ENCODE data around the gene NCS1. TPM values are rescaled to one million over a fixed set of nuclear protein-coding genes. Genes with fewer than 3 reads are reported as not detected.

NCS1 gene
- total and polyA plus RNA-seq, 12 donors, result 4.0 to 87.6 (median 34.3) TPM

DNA sequence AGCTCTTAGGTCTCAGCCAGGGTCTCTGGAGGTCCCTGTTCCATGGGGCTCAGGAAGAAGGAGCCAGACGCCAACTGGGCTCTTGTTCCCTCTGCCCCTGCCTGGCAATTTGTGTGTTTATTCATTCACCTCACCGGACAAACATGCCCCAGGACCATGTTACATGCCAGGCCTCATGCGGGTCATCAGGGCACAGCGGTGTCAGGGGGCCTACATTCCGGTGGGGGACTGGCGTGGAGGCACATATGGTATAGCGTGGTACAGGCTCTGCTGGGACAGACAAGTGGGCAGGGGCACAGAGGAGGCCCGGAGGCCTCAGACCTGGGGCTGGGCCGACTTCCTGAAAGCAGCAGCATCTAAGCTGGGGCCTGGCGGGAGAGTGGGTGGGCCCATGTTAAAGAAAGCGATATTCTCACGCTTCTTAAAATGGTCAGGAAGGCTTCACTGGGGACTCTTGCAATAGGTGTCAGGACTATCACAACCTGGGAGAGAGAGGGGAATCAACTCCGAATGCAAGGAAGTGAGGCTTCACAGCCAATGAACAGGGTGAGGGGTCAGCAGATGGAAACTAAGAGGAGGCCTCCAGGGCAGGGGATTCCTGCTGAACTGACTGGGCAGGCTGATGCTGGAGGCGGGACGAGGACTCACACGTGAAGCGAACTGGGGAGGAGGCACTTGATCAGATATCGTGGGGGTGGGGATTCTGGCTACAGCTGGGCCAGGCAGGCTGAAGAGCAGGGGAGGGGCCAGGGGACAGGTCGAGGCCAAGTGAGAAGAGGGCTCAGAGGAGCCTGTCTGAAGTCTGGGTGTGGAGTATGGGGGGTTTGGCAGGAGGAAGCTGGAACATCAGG lies 41.9 kb downstream of the NCS1 start:
- Histone ChIP-seq H3K4me1 (replicated peaks in 1 of 2) (peaks cover 0 to 6% of the 10 kb centered on the region in 2 donors), H3K27ac (peak overlapping the region in 1 of 5 donors; percentile 34), H3K4me3 (no peak overlapping the region), H3K36me3 (replicated peaks in 1 of 2) (peaks cover 0 to 9% of the 10 kb centered on the region in 2 donors), H3K27me3 (no peaks in the 10 kb centered on the region), H3K9me3 (replicated peaks in 1 of 3) (no peaks in the 10 kb centered on the region)
- TF ChIP-seq, protein P1, sequence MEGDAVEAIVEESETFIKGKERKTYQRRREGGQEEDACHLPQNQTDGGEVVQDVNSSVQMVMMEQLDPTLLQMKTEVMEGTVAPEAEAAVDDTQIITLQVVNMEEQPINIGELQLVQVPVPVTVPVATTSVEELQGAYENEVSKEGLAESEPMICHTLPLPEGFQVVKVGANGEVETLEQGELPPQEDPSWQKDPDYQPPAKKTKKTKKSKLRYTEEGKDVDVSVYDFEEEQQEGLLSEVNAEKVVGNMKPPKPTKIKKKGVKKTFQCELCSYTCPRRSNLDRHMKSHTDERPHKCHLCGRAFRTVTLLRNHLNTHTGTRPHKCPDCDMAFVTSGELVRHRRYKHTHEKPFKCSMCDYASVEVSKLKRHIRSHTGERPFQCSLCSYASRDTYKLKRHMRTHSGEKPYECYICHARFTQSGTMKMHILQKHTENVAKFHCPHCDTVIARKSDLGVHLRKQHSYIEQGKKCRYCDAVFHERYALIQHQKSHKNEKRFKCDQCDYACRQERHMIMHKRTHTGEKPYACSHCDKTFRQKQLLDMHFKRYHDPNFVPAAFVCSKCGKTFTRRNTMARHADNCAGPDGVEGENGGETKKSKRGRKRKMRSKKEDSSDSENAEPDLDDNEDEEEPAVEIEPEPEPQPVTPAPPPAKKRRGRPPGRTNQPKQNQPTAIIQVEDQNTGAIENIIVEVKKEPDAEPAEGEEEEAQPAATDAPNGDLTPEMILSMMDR (IDR thresholded peaks at IDR 0.05), result no peak
- no peak for TF ChIP-seq POLR2A (IDR thresholded peaks at IDR 0.05)
- 70 to 78% (median 76%) methylated on average over 18 to 19 of the region's 19 CpGs for WGBS, 4 donors
- DNase-seq, result peak in 5 of 7 donors; percentile 66 to 74 (median 71)
- intact Hi-C loops (cut with DNase I), result no loop called here

DNA sequence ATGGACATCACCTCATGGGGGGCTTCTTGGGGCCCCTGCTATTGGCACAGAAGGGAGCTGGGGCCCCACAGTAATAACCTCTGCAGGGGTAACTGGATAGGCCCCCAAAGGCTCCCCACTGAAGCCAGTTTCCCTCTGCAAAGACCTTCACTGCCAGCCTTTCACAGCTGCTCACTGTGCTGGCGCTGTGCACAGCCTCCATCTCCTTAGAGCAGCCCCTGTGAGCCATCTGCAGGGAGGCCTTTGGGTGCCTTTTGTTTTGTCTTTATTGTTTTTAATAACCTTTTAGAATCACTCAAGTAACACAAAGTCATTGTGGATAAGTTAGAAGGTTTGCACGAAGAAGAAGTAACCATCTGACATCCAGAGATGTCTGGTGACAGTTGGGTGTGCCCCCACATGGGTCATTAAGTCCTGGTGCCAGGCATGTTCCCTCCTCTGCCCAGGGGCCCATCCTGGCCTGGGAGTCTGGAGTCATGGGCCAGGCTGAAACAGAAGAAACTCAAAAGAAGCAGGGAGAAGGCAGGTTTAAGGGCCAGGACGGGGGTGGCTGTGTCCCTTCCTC lies 42.7 kb downstream of the NCS1 start:
- peaks cover 0 to 6% of the 10 kb centered on the region in 2 donors for H3K4me1 ChIP-seq (replicated peaks in 1 of 2)
- H3K27me3 ChIP-seq, result no peaks in the 10 kb centered on the region
- WGBS, 4 donors, result 73 to 82% (median 79%) methylated on average over 3 of the region's 3 CpGs
- peaks cover 0 to 12% of the 10 kb centered on the region in 2 donors for H3K36me3 ChIP-seq (replicated peaks in 1 of 2)
- H3K4me3 ChIP-seq, result no peak overlapping the region
- no peak for DNase-seq
- H3K27ac ChIP-seq, result peak overlapping the region in 1 of 5 donors; percentile 34
- TF ChIP-seq, protein P1 (IDR thresholded peaks at IDR 0.05), result no peak
- no peak for TF ChIP-seq POLR2A (IDR thresholded peaks at IDR 0.05)
- no peaks in the 10 kb centered on the region for H3K9me3 ChIP-seq (replicated peaks in 1 of 3)
- intact Hi-C loops (cut with DNase I), result no loop called here

DNA sequence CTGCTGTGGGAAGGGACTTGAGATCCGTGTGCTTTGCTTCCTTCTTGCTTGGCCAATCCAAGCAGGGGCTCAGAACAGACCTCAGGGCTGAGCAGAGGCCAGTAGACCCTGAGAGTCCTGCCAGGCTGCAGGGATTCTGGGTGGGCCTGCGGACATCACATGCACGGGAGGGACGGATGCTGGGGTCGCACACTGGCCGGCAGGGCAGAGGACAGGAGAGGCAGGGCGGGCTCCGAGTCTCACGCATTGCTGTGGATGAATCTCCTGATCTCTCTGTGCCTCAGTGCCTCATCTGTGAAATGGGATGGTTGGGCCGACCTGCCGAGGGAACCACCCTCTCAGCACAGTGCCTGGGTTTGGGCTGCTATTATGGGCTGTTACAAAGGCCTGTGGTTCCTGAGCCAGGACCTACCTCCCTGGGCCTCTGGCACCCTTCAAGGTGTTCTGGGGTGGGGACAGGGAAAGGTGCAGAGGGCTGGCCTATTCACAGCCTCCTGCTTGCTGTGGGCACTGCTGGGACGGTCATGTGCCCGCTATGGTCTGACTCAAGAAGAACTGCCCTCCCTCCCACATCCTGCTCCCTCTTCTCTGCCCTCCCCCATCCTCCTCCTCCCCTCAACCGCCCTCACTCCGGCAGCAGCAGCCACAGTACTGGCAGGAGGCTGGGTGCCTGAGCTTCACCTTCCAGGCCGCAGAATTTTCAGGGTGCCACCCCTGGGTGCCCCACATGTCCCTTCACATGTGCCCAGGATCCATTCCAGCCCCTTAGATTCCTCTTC lies 43.3 kb downstream of the NCS1 start:
- Histone ChIP-seq H3K27me3 (no peaks in the 10 kb centered on the region), H3K36me3 (replicated peaks in 1 of 2) (peaks cover 0 to 12% of the 10 kb centered on the region in 2 donors), H3K4me3 (no peak overlapping the region), H3K27ac (peak overlapping the region in 1 of 5 donors; percentile 34), H3K9me3 (replicated peaks in 1 of 3) (no peaks in the 10 kb centered on the region), H3K4me1 (replicated peaks in 1 of 2) (peaks cover 0 to 6% of the 10 kb centered on the region in 2 donors)
- intact Hi-C loops (cut with DNase I), result no loop called here
- 75 to 89% (median 79%) methylated on average over 11 to 16 of the region's 16 CpGs for WGBS, 4 donors
- TF ChIP-seq POLR2A (IDR thresholded peaks at IDR 0.05), result no peak
- TF ChIP-seq, protein P1 (IDR thresholded peaks at IDR 0.05), result no peak
- peak in 5 of 7 donors; percentile 49 to 75 (median 63) for DNase-seq

DNA sequence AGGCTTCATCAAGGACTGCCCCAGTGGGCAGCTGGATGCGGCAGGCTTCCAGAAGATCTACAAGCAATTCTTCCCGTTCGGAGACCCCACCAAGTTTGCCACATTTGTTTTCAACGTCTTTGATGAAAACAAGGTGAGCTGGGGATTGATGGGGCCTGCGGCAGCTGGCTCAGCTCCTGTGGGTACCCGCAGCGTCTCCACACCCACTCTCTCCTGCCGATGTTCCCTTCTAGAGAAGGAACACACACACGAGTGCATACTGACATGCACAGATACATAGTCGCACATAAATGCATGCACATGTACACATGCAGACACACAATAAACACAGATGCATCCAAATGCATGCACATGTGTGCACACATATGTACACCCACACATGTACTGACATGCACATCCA lies 45.6 kb downstream of the NCS1 start:
- H3K4me3 ChIP-seq, result no peak overlapping the region
- intact Hi-C loops (cut with DNase I), result no loop called here
- peaks cover 0 to 6% of the 10 kb centered on the region in 2 donors for H3K4me1 ChIP-seq (replicated peaks in 1 of 2)
- H3K27me3 ChIP-seq, result no peaks in the 10 kb centered on the region
- 91 to 95% (median 91%) methylated on average over 10 of the region's 10 CpGs for WGBS, 4 donors
- H3K9me3 ChIP-seq (replicated peaks in 1 of 3), result no peaks in the 10 kb centered on the region
- H3K27ac ChIP-seq, result no peak overlapping the region
- TF ChIP-seq, protein P1 (IDR thresholded peaks at IDR 0.05), result no peak
- no peak for TF ChIP-seq POLR2A (IDR thresholded peaks at IDR 0.05)
- no peak for DNase-seq
- peaks cover 0 to 12% of the 10 kb centered on the region in 2 donors for H3K36me3 ChIP-seq (replicated peaks in 1 of 2)
